ENCODE results near the gene TMEM95.

Gene TMEM95

DNA sequence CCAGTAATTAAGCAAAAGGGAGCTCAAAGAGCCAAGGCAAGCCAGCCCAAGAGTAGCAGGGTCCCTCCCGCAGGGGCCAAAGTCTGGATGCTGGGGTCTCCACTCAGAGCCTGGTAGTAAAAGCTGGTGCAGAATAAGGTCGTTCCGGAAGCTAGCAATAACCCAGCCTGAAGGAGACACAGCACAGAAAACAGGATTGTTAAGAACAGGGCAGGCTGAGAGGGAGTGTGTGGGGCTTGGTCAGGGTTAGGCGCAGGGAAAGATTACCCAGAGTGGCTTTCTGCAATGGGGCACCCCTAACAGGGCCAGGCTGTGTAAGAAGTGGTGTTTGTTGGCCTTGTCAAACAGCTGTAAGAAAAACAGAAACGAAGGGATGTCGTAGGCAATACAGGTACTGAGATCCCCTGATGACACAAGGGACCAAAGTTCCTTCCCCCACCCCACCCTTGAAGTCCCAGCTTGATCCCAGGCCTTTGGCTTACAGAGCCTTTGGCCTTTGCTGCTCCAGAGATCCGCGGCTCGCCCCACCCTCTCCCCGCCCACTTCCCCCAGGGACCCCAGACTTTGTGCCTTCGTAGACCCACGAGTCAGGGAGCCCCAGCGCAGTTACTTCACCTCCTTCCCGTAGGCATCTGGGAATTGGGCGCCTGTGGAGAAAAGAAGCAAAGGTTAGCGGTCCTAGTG is 48.2 kb downstream of the TMEM95 start (continued):
- no peak for TF ChIP-seq HOXD13 (CRISPR knock-in tag; IDR thresholded peaks at IDR 0.05; ENCODE audit: borderline replicate concordance)
- TF ChIP-seq ZNF121 (tag by site-specific recombination; IDR thresholded peaks at IDR 0.05) = no peak
- TF ChIP-seq ZNF335 (tag by site-specific recombination; conservative IDR thresholded peaks at IDR 0.05) = peak; percentile 90
- TF ChIP-seq ZNF248 (tag by site-specific recombination; IDR thresholded peaks at IDR 0.05) = no peak
- TF ChIP-seq ZNF785 (tag by site-specific recombination; IDR thresholded peaks at IDR 0.05) = no peak
- TF ChIP-seq, protein P1, sequence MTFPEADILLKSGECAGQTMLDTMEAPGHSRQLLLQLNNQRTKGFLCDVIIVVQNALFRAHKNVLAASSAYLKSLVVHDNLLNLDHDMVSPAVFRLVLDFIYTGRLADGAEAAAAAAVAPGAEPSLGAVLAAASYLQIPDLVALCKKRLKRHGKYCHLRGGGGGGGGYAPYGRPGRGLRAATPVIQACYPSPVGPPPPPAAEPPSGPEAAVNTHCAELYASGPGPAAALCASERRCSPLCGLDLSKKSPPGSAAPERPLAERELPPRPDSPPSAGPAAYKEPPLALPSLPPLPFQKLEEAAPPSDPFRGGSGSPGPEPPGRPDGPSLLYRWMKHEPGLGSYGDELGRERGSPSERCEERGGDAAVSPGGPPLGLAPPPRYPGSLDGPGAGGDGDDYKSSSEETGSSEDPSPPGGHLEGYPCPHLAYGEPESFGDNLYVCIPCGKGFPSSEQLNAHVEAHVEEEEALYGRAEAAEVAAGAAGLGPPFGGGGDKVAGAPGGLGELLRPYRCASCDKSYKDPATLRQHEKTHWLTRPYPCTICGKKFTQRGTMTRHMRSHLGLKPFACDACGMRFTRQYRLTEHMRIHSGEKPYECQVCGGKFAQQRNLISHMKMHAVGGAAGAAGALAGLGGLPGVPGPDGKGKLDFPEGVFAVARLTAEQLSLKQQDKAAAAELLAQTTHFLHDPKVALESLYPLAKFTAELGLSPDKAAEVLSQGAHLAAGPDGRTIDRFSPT (tag by site-specific recombination; IDR thresholded peaks at IDR 0.05) = peak; percentile 63; the same call in 1 of the 2 replicates
- no peak for TF ChIP-seq PRDM1 (tag by site-specific recombination; IDR thresholded peaks at IDR 0.05)

DNA sequence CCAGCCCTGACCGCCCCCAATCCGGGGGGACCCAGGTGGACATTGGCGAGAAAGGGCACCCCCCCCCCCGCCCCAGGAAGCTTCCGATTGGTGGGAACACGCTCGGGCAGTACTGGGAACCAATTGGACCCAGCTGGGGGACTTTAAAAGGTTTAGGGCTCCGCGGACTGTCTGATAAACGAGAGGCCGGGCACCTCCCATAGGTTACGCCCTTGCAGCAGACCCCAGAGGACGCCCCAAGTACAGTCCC is 48.7 kb downstream of the TMEM95 start:
- ChIA-PET POLR2A (interaction anchor here (0.5 to 3.2 kb wide), 60 partner anchors 9 to 1613 kb away, joined by 3 to 67 read pairs (median 5); partner anchors contain the start of genes ACADVL, ATP1B2, CD68 and CHRNB1), CTCF (interaction anchor here (0.6 to 2.7 kb wide), 10 partner anchors 10 to 314 kb away, joined by 3 to 21 read pairs (median 3); partner anchors contain the start of genes PLSCR3 and TMEM102)
- H3K4me3 ChIP-seq (ENCODE audit: low read depth, low read length) = peak overlapping the region; percentile 83

More for the DNA sequence above, 48.7 kb downstream of the TMEM95 start:
- peaks cover 8% of the 10 kb centered on the region for H3K4me1 ChIP-seq (ENCODE audit: control insufficient read depth, insufficient read depth, low read length)
- H3K27ac ChIP-seq (ENCODE audit: extremely low read depth, low read depth, low read length) = peak overlapping the region; percentile 81
- TF ChIP-seq, protein P2, sequence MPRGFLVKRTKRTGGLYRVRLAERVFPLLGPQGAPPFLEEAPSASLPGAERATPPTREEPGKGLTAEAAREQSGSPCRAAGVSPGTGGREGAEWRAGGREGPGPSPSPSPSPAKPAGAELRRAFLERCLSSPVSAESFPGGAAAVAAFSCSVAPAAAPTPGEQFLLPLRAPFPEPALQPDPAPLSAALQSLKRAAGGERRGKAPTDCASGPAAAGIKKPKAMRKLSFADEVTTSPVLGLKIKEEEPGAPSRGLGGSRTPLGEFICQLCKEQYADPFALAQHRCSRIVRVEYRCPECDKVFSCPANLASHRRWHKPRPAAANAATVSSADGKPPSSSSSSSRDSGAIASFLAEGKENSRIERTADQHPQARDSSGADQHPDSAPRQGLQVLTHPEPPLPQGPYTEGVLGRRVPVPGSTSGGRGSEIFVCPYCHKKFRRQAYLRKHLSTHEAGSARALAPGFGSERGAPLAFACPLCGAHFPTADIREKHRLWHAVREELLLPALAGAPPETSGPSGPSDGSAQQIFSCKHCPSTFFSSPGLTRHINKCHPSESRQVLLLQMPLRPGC (tag by site-specific recombination; IDR thresholded peaks at IDR 0.05) = no peak
- TF ChIP-seq BCL11A (tag by site-specific recombination; IDR thresholded peaks at IDR 0.05; ENCODE audit: low read depth) = no peak
- TF ChIP-seq HOXD13 (CRISPR knock-in tag; IDR thresholded peaks at IDR 0.05; ENCODE audit: borderline replicate concordance) = no peak
- 0 out of 2 replicates have a peak, but pooled peaks have one; percentile 36 for TF ChIP-seq ZXDB (tag by site-specific recombination; IDR thresholded peaks at IDR 0.05)
- no peak for TF ChIP-seq ZNF600 (tag by site-specific recombination; IDR thresholded peaks at IDR 0.05)
- TF ChIP-seq ZBTB21 (tag by site-specific recombination; IDR thresholded peaks at IDR 0.05) = no peak
- TF ChIP-seq ZNF24 (tag by site-specific recombination; IDR thresholded peaks at IDR 0.05) = peak; percentile 52; the same call in 1 of the 2 replicates
- peak; percentile 82 for TF ChIP-seq ZNF341 (tag by site-specific recombination; IDR thresholded peaks at IDR 0.05; ENCODE audit: low read depth)
- peak; percentile 40; the same call in 1 of the 2 replicates for TF ChIP-seq GLIS2 (tag by site-specific recombination; IDR thresholded peaks at IDR 0.05)
- no peak for TF ChIP-seq GLIS1 (tag by site-specific recombination; IDR thresholded peaks at IDR 0.05)
- TF ChIP-seq ZNF610 (tag by site-specific recombination; IDR thresholded peaks at IDR 0.05; ENCODE audit: borderline replicate concordance) = 0 out of 2 replicates have a peak, but pooled peaks have one; percentile 14
- no peak for TF ChIP-seq PRDM1 (tag by site-specific recombination; IDR thresholded peaks at IDR 0.05)
- TF ChIP-seq YY2 (tag by site-specific recombination; IDR thresholded peaks at IDR 0.05) = peak; percentile 42; the same call in 1 of the 2 replicates
- TF ChIP-seq, protein P3, sequence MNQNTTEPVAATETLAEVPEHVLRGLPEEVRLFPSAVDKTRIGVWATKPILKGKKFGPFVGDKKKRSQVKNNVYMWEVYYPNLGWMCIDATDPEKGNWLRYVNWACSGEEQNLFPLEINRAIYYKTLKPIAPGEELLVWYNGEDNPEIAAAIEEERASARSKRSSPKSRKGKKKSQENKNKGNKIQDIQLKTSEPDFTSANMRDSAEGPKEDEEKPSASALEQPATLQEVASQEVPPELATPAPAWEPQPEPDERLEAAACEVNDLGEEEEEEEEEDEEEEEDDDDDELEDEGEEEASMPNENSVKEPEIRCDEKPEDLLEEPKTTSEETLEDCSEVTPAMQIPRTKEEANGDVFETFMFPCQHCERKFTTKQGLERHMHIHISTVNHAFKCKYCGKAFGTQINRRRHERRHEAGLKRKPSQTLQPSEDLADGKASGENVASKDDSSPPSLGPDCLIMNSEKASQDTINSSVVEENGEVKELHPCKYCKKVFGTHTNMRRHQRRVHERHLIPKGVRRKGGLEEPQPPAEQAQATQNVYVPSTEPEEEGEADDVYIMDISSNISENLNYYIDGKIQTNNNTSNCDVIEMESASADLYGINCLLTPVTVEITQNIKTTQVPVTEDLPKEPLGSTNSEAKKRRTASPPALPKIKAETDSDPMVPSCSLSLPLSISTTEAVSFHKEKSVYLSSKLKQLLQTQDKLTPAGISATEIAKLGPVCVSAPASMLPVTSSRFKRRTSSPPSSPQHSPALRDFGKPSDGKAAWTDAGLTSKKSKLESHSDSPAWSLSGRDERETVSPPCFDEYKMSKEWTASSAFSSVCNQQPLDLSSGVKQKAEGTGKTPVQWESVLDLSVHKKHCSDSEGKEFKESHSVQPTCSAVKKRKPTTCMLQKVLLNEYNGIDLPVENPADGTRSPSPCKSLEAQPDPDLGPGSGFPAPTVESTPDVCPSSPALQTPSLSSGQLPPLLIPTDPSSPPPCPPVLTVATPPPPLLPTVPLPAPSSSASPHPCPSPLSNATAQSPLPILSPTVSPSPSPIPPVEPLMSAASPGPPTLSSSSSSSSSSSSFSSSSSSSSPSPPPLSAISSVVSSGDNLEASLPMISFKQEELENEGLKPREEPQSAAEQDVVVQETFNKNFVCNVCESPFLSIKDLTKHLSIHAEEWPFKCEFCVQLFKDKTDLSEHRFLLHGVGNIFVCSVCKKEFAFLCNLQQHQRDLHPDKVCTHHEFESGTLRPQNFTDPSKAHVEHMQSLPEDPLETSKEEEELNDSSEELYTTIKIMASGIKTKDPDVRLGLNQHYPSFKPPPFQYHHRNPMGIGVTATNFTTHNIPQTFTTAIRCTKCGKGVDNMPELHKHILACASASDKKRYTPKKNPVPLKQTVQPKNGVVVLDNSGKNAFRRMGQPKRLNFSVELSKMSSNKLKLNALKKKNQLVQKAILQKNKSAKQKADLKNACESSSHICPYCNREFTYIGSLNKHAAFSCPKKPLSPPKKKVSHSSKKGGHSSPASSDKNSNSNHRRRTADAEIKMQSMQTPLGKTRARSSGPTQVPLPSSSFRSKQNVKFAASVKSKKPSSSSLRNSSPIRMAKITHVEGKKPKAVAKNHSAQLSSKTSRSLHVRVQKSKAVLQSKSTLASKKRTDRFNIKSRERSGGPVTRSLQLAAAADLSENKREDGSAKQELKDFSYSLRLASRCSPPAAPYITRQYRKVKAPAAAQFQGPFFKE (tag by site-specific recombination; IDR thresholded peaks at IDR 0.05; ENCODE audit: borderline replicate concordance) = no peak
- TF ChIP-seq ZNF391 (tag by site-specific recombination; IDR thresholded peaks at IDR 0.05; ENCODE audit: borderline replicate concordance, low read depth) = no peak
- TF ChIP-seq REPIN1 (tag by site-specific recombination; IDR thresholded peaks at IDR 0.05; ENCODE audit: low read depth) = no peak
- peaks cover 6 to 9% of the 10 kb centered on the region in 2 experiments; a peak in 2 of 3 replicates for H3K36me3 ChIP-seq (ENCODE audit: control insufficient read depth in 2 of 2, insufficient read depth in 1 of 2, low read length in 2 of 2)
- no peaks in the 10 kb centered on the region for H3K9me3 ChIP-seq (ENCODE audit: control insufficient read depth, insufficient read depth, low read depth, low read length)
